Measurements from ENCODE around the gene TMEM186.
"Not testable (repeated sequence)": the region's sequence is repeated elsewhere in the genome, so short reads cannot be mapped to it uniquely, and the experiment has no call there.

The TMEM186 gene

GRCh38 chr16:8812162-8812843 lies 14.9 kb upstream of the TMEM186 start:
- no peak for DNase-seq (ENCODE audit: low read depth)

GRCh38 chr16:8808613-8809353 lies 11.3 kb upstream of the TMEM186 start:
- no peak for DNase-seq (ENCODE audit: low read depth)

- DNase-seq (ENCODE audit: low read depth): no peak
Observed at GRCh38 chr16:8808009-8808408, 10.6 kb upstream of the TMEM186 start.

- no peak for DNase-seq (ENCODE audit: low read depth)
Observed at GRCh38 chr16:8807189-8807588, 9.8 kb upstream of the TMEM186 start.

- no peak for DNase-seq (ENCODE audit: low read depth)
Observed at GRCh38 chr16:8806272-8806983, 9.0 kb upstream of the TMEM186 start.

GRCh38 chr16:8804313-8804712 lies 6.9 kb upstream of the TMEM186 start:
- no peak for DNase-seq (ENCODE audit: low read depth)

- DNase-seq (ENCODE audit: low read depth): not testable (repeated sequence)
Observed at GRCh38 chr16:8803733-8804132, 6.3 kb upstream of the TMEM186 start.

- no peak for DNase-seq (ENCODE audit: low read depth)
Observed at GRCh38 chr16:8801701-8802100, 4.3 kb upstream of the TMEM186 start.

GRCh38 chr16:8798535-8799157 lies 1.2 kb upstream of the TMEM186 start:
- no peak for DNase-seq (ENCODE audit: low read depth)

- no peak for DNase-seq (ENCODE audit: low read depth)
Observed at GRCh38 chr16:8798174-8798527, 712 bp upstream of the TMEM186 start.

GRCh38 chr16:8796469-8797363 lies 723 bp downstream of the TMEM186 start:
- DNase-seq (ENCODE audit: low read depth): no peak

- no peak for DNase-seq (ENCODE audit: low read depth)
Observed at GRCh38 chr16:8795818-8796217, 1.6 kb downstream of the TMEM186 start.

GRCh38 chr16:8795091-8795490 lies 2.3 kb downstream of the TMEM186 start:
- DNase-seq (ENCODE audit: low read depth): no peak

- no peak for DNase-seq (ENCODE audit: low read depth)
Observed at GRCh38 chr16:8788578-8789172, 8.8 kb downstream of the TMEM186 start.

GRCh38 chr16:8786316-8786715 lies 11.1 kb downstream of the TMEM186 start:
- not testable (repeated sequence) for DNase-seq (ENCODE audit: low read depth)

GRCh38 chr16:8785408-8785807 lies 12.0 kb downstream of the TMEM186 start:
- no peak for DNase-seq (ENCODE audit: low read depth)

- DNase-seq (ENCODE audit: low read depth): no peak
Observed at GRCh38 chr16:8782673-8783072, 14.8 kb downstream of the TMEM186 start.

- no peak for DNase-seq (ENCODE audit: low read depth)
Observed at GRCh38 chr16:8781797-8782196, 15.6 kb downstream of the TMEM186 start.

- DNase-seq (ENCODE audit: low read depth): no peak
Observed at GRCh38 chr16:8777217-8777616, 20.2 kb downstream of the TMEM186 start.

- no peak for DNase-seq (ENCODE audit: low read depth)
Observed at GRCh38 chr16:8776129-8776584, 21.3 kb downstream of the TMEM186 start.

- no peak for DNase-seq (ENCODE audit: low read depth)
Observed at GRCh38 chr16:8775359-8775758, 22.1 kb downstream of the TMEM186 start.
